Hematopoietic multipotent progenitor cell (in vitro differentiated cells): ENCODE results near the gene ZFTA. TPM values are rescaled to one million over a fixed set of nuclear protein-coding genes. Genes with fewer than 3 reads are reported as not detected.

ENCODE experiments used
- DNase-seq, 3 donors: peaks; one replicate each; pipeline ENCODE4 v3.0.0-alpha.2; 2011 to 2015; ENCODE audit warnings: low read depth in 2 of 3, low spot score in 2 of 3
- small RNA-seq: library from RNA; depleted of rRNA; stranded (forward); fragments of <200 nt; gene quantifications from one replicate; pipeline ENCODE3, GENCODE V24; 2012
- total RNA-seq: library from RNA; depleted of rRNA; stranded (reverse); fragments of >200 nt; gene quantifications from one replicate; pipeline ENCODE4 v1.2.3, GENCODE V29; 2012

Gene ZFTA
- total RNA-seq, 1 donor, result 24.0 TPM

DNA sequence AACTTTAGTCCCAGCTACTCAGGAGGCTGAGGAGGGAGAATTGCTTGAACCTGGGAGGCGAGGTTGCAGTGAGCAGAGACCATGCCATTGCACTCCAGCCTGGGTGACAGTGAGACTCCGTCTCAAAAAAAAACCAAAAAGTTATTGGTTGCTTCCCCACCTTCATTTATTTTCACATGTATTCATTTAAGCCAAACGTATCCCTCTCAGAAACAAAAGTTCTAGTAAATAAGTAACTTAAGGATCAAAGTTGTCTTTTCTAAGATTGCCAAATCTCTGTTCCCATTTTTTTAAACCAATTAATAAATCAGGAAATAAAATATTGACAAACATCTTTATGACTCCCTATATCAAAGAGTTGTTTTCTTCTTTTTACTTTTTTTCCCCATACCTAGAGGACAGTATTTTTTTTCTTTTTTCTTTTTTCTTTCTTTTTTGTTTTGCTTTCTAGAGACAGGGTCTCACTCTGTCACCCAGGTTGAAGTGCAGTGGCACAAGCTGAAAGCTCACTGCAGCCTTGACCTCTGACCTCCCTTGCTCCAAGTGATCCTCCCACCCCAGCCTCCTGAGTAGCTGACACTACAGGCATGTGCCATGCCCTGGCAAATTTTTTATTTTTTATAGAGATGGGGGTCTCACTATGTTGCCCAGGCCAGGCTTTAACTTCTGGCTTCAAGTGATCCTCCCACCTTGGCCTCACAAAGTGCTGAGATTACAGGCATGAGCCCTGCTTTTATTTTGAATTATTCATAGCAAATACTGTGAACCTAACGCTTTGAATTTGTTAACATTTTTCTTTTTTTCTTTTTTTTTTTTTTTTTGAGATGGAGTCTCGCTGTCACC is 11.4 kb downstream of the ZFTA start:
- DNase-seq, result no peak

DNA sequence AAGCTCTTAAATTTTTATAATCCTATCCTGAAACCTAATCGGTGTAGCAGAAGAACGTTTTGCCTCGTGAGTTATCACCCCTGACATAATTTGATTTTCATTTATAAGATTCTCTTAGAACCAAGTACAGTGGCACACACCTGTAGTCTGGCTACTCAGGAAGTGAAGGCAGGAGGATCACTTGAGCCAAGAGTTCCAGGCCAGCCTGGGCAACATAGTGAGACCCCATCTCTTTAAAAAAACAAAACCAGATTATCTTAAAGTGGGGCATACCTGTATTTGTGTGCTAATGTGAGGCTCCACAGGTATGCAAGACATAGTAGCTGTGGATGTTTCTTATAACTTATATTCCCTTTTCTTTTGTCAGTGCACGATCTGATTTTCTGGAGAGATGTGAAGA is 19.0 kb downstream of the ZFTA start:
- no peak for DNase-seq

DNA sequence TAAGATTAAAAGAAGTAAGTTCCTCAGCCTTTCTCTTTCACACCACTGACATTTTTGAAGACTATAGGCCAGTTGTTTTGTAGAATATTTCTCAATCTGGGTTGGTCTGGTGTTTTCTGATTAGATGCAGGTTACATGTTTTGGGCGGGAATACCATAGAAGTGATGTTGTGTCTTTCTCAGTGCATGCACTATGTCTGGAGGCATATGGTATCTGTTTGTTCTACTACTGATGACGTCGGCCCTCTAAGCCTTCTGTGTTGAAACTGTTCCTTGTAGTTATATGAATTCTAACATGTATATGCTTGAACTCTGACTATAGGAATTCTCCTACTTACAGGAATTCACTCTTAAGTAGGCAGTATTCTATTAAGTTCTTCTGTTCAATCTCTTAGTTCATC is 21.6 kb downstream of the ZFTA start:
- DNase-seq, result no peak

DNA sequence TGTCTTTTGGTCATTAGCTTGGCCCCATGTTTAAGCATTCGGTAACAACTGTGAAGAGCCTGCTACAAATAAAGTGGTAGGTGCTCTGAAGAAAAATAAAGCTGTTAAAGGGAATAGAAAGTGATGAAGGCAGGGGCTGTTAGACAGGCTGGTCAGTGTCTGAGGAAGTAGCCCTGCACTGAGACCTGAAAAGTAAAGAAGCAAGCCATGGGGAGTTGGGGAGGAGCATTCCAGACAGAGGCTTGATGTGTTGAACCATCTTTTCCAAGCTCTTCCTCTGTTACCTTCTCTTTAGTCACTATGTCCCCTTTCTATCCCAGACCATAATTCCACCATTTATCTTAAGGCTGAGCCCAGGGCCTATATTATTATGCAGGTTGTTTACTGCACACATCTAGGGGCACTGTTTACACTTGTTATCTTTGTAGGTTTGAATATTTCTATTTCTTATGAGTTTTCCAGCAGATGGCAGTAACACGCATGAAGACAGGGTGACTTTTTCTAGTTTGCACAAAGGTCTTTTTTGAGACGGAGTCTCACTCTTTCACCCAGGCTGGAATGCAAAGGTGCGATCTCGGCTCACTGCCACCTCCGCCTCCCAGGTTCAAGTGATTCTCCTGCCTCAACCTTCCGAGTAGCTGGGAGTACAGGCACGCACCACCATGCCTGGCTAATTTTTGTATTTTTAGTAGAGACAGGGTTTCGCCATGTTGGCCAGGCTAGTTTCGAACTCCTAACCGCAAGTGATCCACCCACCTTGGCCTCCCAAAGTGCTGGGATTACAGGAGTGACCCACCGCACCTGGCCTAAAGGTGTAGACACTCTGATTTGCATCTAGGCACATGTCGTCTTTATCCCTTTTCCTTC is 23.0 kb downstream of the ZFTA start:
- peak in 2 of 3 donors; percentile 14 to 48 for DNase-seq

DNA sequence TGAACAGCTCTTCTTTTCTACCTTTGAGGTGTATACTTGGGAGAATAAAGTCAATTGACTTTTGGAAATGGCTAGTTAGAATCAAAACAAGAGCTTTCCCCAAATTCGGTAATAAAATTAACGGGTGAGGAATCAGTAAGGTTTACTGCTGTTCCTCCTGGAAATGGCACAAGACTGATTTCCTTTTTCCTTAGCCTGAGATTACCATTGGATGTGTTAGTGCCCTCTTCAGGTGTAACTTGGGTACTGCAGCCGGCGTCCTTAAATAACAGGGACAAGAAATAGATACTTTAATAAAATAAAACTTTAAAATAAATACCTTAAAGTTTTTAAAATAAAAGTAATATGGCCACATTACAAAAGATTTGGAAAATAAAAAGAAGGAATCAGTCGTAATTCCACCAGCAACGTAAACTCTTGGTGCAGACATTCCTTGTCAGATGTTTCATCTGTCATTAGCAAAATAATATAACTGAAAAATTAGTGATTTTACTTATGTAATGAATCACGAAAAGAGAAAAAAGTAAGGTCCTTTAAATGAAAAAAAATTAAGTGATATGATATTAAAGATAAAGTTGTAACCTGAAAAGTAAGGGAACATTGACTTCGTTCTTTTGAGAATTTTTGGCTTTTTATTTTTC is 29.7 kb downstream of the ZFTA start:
- DNase-seq, result peak; percentile 38 to 74 (median 60)

DNA sequence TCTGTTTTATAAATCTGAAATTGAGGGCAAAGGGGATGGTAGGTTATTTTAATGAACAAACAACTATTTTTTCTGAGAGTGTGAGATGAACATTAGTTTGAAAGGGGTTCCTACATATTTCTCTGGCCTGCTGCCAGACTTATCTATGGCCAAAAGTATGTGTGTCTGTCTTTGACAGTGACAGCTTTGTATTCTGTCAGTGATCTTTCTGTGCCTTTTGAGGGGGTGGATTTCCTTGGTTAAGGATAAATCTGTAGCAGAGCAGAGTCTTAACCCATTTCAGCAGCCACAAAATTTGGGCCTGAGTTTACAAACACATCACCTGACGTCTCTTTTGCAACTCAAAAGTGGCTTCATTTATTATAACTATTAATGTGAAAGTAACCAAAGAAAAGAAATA is 30.9 kb downstream of the ZFTA start:
- DNase-seq, result no peak

DNA sequence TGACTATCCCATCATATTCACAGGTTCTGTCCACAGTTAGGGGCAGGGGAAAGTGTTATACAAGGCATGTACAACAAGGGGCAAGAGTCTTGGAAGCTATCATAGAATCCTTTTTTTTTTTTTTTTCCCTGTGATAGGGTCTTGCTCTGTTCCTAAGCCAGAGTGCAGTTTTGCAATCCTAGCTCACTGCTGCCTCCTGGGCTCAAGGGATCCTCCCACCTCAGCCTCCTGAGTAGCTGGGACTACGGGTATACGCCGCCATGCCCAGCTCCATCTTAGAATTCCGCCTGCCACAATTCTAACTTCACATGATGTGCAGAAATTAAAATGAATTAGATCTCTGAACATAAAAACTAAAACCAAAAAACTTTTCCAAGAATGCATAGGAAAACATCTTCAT is 31.7 kb downstream of the ZFTA start:
- DNase-seq, result no peak

DNA sequence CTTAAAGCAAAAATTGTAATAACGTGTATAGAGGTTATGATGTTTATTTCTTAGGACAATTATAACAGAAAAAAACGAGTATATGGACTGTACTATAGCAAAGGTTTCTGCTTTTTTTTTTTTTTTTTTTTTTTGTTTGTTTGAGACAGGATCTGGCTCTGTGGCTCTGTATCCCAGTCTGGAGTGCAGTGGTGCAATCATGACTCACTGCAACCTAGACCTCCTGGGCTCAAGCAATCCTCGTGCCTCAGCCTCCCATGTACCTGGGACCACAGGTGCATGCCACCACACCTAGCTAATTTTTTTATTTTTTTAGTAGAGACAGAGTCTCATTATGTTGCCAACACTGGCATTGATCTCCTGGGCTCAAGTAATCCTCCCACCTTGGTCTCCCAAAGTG is 39.2 kb downstream of the ZFTA start:
- no peak for DNase-seq

DNA sequence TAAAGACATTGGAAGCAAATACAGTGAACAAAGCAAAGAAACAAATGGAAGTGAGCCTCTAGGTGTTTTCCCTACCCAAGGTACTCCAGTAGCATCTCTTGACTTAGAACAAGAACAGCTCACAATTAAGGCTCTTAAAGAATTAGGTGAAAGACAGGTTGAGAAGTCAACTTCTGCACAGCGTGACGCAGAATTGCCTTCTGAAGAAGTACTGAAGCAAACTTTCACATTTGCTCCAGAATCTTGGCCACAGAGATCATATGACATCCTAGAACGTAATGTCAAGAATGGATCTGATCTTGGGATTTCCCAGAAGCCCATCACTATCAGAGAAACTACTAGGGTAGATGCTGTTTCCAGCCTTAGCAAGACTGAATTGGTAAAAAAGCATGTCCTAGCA is 48.0 kb downstream of the ZFTA start:
- DNase-seq, result no peak

DNA sequence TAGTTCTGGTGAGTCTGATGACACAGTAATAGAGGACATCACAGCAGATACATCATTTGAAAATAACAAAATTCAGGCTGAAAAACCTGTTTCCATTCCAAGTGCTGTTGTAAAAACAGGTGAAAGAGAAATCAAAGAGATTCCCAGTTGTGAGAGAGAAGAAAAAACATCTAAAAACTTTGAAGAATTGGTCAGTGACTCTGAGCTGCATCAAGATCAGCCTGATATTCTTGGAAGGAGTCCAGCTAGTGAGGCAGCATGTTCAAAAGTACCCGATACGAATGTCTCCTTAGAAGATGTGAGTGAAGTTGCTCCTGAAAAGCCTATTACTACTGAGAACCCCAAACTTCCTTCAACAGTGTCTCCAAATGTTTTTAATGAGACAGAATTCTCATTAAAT is 48.6 kb downstream of the ZFTA start:
- DNase-seq, result no peak

DNA sequence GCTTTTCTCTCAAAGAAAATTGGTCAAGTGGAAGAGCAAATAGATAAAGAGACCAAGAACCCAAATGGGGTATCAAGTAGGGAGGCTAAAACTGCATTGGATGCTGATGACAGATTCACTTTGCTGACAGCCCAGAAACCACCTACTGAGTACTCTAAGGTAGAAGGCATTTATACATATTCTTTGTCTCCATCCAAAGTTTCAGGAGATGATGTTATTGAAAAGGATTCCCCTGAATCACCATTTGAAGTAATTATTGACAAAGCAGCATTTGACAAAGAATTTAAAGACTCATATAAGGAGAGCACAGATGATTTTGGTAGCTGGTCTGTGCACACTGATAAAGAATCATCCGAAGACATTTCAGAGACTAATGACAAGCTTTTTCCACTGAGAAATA is 49.6 kb downstream of the ZFTA start:
- no peak for DNase-seq

Small RNA genes lying within 50 kb of the gene (small RNA-seq; reads per million reads assigned to genes)
- gene RN7SL596P, result not detected

Other genes with a start within 250 kb of the ZFTA start
- 52.0 TPM for gene PLAAT4, start 232.0 kb downstream of the ZFTA start, total RNA-seq
- not detected for gene PLAAT2, start 205.4 kb downstream of the ZFTA start, total RNA-seq
- gene PLAAT3, start 154.3 kb downstream of the ZFTA start, total RNA-seq, result not detected
- 35.3 TPM for gene ATL3, start 97.4 kb downstream of the ZFTA start, total RNA-seq
- gene RTN3, start 87.3 kb downstream of the ZFTA start, total RNA-seq, result 43.9 TPM
- gene SPINDOC, start 44.7 kb upstream of the ZFTA start, total RNA-seq, result 21.3 TPM
- 19.4 TPM for gene MARK2, start 70.3 kb upstream of the ZFTA start, total RNA-seq
- 0.54 TPM for gene RCOR2, start 148.4 kb upstream of the ZFTA start, total RNA-seq
- gene NAA40, start 170.2 kb upstream of the ZFTA start, total RNA-seq, result 13.5 TPM
- 382 TPM for gene COX8A, start 205.8 kb upstream of the ZFTA start, total RNA-seq
- 62.7 TPM for gene OTUB1, start 217.7 kb upstream of the ZFTA start, total RNA-seq